ENCODE data around the gene ABCG1. TPM values are rescaled to one million over a fixed set of nuclear protein-coding genes. Genes with fewer than 3 reads are reported as not detected.
A peak's percentile ranks its signal among the peaks of the same experiment; 100 is the strongest.

ABCG1 gene
- total and polyA plus RNA-seq, 12 donors: 5.5 to 26.2 (median 14.6) TPM

GRCh38 chr21:42309753-42310213, 90.8 kb downstream of the ABCG1 start:
- Histone ChIP-seq H3K4me3 (no peak overlapping the region), H3K27ac (no peak overlapping the region), H3K4me1 (peaks cover 0 to 31% (median 24%) of the 10 kb centered on the region in 9 donors), H3K27me3 (peaks cover 0 to 53% (median 15%) of the 10 kb centered on the region in 7 donors), H3K9me3 (no peaks in the 10 kb centered on the region), H3K36me3 (no peaks in the 10 kb centered on the region)
- TF ChIP-seq CTCF (IDR thresholded peaks at IDR 0.05): peak; percentile 54 to 78 (median 75)
- peak; percentile 37 to 50 for DNase-seq
- intact Hi-C loops (cut with DNase I): loop anchor here in 5 of 10 donors (10.0 kb wide), 4 partner anchors 95 to 165 kb away; partner anchors contain the start of gene ABCG1 (in 1 of the 5)
- peak in 7 of 8 donors; percentile 36 to 66 (median 48) for ATAC-seq
- 15 to 17% methylated on average over 22 of the region's 22 CpGs for WGBS, 2 donors

GRCh38 chr21:42310411-42311001, 91.6 kb downstream of the ABCG1 start:
- DNase-seq: no peak

GRCh38 chr21:42311160-42311559, 92.2 kb downstream of the ABCG1 start:
- Histone ChIP-seq H3K36me3 (no peaks in the 10 kb centered on the region), H3K4me3 (no peak overlapping the region), H3K27ac (no peak overlapping the region), H3K27me3 (peaks cover 0 to 47% (median 15%) of the 10 kb centered on the region in 7 donors), H3K4me1 (peaks cover 0 to 36% (median 24%) of the 10 kb centered on the region in 9 donors), H3K9me3 (no peaks in the 10 kb centered on the region)
- 92 to 94% methylated on average over 14 of the region's 14 CpGs for WGBS, 2 donors
- DNase-seq (no peak), ATAC-seq (no peak)
- intact Hi-C loops (cut with DNase I): loop anchor here in 4 of 10 donors (10.0 kb wide), 3 partner anchors 96 to 166 kb away; partner anchors contain the start of gene ABCG1 (in 1 of the 4)
- no peak for TF ChIP-seq CTCF (IDR thresholded peaks at IDR 0.05)

More at GRCh38 chr21:42310411-42311001, 91.6 kb downstream of the ABCG1 start:
- Histone ChIP-seq H3K9me3 (no peaks in the 10 kb centered on the region), H3K4me3 (no peak overlapping the region), H3K36me3 (no peaks in the 10 kb centered on the region), H3K27ac (no peak overlapping the region), H3K4me1 (peaks cover 0 to 36% (median 24%) of the 10 kb centered on the region in 9 donors), H3K27me3 (peaks cover 0 to 53% (median 15%) of the 10 kb centered on the region in 7 donors)
- ATAC-seq: peak in 1 of 8 donors; percentile 19
- no peak for TF ChIP-seq CTCF (IDR thresholded peaks at IDR 0.05)
- intact Hi-C loops (cut with DNase I): loop anchor here in 4 of 10 donors (10.0 kb wide), 3 partner anchors 96 to 166 kb away; partner anchors contain the start of gene ABCG1 (in 1 of the 4)
- WGBS, 2 donors: 80 to 84% methylated on average over 12 of the region's 12 CpGs

GRCh38 chr21:42311816-42312625, 93.1 kb downstream of the ABCG1 start:
- no peak for TF ChIP-seq CTCF (IDR thresholded peaks at IDR 0.05)
- Histone ChIP-seq H3K36me3 (no peaks in the 10 kb centered on the region), H3K27me3 (peaks cover 0 to 40% (median 13%) of the 10 kb centered on the region in 7 donors), H3K9me3 (no peaks in the 10 kb centered on the region), H3K27ac (no peak overlapping the region), H3K4me3 (no peak overlapping the region), H3K4me1 (peaks cover 0 to 36% (median 24%) of the 10 kb centered on the region in 9 donors)
- ATAC-seq: peak in 4 of 8 donors; percentile 24 to 60 (median 42)
- no peak for DNase-seq
- WGBS, 2 donors: 71 to 77% methylated on average over 21 of the region's 21 CpGs
- intact Hi-C loops (cut with DNase I): loop anchor here in 4 of 10 donors (10.0 kb wide), 3 partner anchors 97 to 167 kb away; partner anchors contain the start of gene ABCG1 (in 1 of the 4)

All from heart right ventricle (tissue), 16 donors.